Endothelial cell of umbilical vein (primary cell): ENCODE data around the gene HOXB4.

Source experiments
- EZH2 ChIP-seq: IDR thresholded peaks from 2 replicates; pipeline ENCODE4 v1.6.1; 2012; ENCODE audit warnings: borderline replicate concordance, low read depth, mild to moderate bottlenecking, moderate library complexity, low read length, inconsistent platforms; ENCODE audit not compliant: severe bottlenecking
- FOS ChIP-seq: IDR thresholded peaks from 2 replicates; pipeline ENCODE4 v1.6.1; 2011; ENCODE audit warnings: mild to moderate bottlenecking, low read length, moderate library complexity, borderline replicate concordance; ENCODE audit not compliant: insufficient read depth
- GATA2 ChIP-seq: IDR thresholded peaks from 2 replicates; pipeline ENCODE4 v1.7.0; 2011; ENCODE audit warnings: low read depth, mild to moderate bottlenecking, moderate library complexity, mixed read lengths, low read length; ENCODE audit not compliant: insufficient read length, insufficient read depth
- POLR2A ChIP-seq: IDR thresholded peaks from 2 replicates; pipeline ENCODE4 v1.6.1; 2012; ENCODE audit warnings: low read depth, mild to moderate bottlenecking, control low read depth, low read length
- POLR2AphosphoS5 ChIP-seq: IDR thresholded peaks from 2 replicates; pipeline ENCODE4 v1.6.1; 2012; ENCODE audit warnings: low read depth, mild to moderate bottlenecking, control low read depth, low read length, moderate library complexity; ENCODE audit not compliant: insufficient read depth
- TF ChIP-seq, protein P1 (sequence below), 2 donors: IDR thresholded peaks; 1 replicate in 1 of 2; 2 replicates in 1 of 2; pipeline ENCODE4 v1.5.1; 2011; ENCODE audit warnings: low read length in 2 of 2, mild to moderate bottlenecking in 2 of 2, moderate library complexity in 2 of 2, control low read depth in 1 of 2, inconsistent platforms in 1 of 2, low read depth in 1 of 2; ENCODE audit not compliant: insufficient read depth in 1 of 2; ENCODE audit errors: extremely low read depth in 1 of 2

DNA sequence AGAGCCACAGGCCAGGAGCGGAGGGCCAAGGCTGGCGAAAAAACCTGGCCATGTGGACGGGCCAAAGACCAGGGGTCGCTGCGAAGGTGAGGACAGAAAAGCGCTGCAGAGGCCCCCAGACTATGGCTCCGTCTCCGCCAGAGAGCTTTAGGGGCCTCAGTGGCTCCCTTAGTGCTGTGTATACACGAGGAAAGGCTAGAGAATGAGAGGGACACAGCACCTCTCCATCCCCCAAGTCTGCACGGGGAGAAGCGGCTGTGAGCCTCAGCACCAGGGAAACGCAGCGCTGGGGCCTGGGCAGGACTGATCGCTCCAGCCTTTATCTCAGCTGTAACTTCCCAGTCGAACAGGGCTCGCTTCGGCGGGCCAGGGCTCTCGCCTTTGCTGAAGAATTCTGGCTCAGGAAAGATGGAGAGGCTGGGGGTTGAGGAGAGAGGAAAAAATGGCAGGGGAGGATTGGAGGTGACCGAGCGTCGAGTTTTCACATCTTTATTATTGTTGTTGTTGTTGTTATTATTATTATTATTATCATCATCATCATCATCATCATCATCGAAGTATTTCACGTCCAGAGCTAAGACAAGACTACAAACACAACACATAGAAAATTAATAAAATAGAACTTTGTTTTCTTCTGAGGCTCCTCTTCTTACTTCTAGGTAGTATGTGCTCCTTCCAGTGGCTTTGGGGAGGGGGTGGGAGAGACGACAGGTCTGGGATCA, 17.3 kb upstream of the HOXB4 start:
- TF ChIP-seq, protein P1, sequence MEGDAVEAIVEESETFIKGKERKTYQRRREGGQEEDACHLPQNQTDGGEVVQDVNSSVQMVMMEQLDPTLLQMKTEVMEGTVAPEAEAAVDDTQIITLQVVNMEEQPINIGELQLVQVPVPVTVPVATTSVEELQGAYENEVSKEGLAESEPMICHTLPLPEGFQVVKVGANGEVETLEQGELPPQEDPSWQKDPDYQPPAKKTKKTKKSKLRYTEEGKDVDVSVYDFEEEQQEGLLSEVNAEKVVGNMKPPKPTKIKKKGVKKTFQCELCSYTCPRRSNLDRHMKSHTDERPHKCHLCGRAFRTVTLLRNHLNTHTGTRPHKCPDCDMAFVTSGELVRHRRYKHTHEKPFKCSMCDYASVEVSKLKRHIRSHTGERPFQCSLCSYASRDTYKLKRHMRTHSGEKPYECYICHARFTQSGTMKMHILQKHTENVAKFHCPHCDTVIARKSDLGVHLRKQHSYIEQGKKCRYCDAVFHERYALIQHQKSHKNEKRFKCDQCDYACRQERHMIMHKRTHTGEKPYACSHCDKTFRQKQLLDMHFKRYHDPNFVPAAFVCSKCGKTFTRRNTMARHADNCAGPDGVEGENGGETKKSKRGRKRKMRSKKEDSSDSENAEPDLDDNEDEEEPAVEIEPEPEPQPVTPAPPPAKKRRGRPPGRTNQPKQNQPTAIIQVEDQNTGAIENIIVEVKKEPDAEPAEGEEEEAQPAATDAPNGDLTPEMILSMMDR (IDR thresholded peaks at IDR 0.05; ENCODE audit: extremely low read depth in 1 of 2, insufficient read depth in 1 of 2, low read depth in 1 of 2, low read length in 2 of 2), result no peak
- TF ChIP-seq POLR2A (no peak), POLR2AphosphoS5 (no peak), EZH2 (no peak), GATA2 (no peak), FOS (no peak)
